ENCODE data around the gene IL20RA.

DNA sequence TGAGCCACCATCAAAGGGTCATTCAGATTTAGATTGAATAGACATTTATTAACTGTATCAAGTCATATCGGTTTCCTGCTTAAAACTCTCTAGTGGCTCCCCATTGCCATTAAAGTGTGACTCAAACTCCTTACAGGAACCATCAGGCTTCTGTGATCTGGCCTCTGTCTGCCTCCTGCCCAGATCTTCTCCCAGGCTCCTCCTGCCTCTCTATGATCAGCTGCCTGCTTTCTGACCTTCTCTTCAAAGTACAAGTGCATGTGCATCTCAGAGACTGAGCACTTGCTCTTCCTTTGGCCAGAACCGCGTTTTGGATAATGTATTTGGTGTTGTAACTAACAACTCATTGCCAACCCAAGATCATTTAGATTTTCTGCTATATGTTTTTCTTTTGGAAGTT lies 52.7 kb downstream of the IL20RA start:
- no peak for TF ChIP-seq CTCF (IDR thresholded peaks at IDR 0.05)
- TF ChIP-seq POLR2A (IDR thresholded peaks at IDR 0.05): no peak
